ENCODE data around the gene COG7. TPM values are rescaled to one million over a fixed set of nuclear protein-coding genes. Genes with fewer than 3 reads are reported as not detected.

The COG7 gene
- total and polyA plus RNA-seq, 2 of the 13 experiments (the other 11 are each of a cell fraction or from before 2014, with no cell fraction given): 12.6 to 54.5 TPM

GRCh38 chr16:23348579-23349469, 104.2 kb downstream of the COG7 start (continued):
- TF ChIP-seq, protein P1, sequence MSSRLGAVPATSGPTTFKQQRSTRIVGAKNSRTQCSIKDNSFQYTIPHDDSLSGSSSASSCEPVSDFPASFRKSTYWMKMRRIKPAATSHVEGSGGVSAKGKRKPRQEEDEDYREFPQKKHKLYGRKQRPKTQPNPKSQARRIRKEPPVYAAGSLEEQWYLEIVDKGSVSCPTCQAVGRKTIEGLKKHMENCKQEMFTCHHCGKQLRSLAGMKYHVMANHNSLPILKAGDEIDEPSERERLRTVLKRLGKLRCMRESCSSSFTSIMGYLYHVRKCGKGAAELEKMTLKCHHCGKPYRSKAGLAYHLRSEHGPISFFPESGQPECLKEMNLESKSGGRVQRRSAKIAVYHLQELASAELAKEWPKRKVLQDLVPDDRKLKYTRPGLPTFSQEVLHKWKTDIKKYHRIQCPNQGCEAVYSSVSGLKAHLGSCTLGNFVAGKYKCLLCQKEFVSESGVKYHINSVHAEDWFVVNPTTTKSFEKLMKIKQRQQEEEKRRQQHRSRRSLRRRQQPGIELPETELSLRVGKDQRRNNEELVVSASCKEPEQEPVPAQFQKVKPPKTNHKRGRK (CRISPR knock-in tag; IDR thresholded peaks at IDR 0.05): peak; percentile 90
- TF ChIP-seq, protein P2, sequence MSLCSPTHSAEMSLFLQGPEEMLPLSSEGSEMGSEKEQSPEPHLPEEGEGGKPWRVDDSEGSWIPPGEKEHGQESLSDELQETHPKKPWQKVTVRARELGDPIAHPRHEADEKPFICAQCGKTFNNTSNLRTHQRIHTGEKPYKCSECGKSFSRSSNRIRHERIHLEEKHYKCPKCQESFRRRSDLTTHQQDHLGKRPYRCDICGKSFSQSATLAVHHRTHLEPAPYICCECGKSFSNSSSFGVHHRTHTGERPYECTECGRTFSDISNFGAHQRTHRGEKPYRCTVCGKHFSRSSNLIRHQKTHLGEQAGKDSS (CRISPR knock-in tag; IDR thresholded peaks at IDR 0.05; ENCODE audit: borderline replicate concordance, low read depth): no peak
- no peak for TF ChIP-seq ZNF468 (CRISPR knock-in tag; IDR thresholded peaks at IDR 0.05)
- no peak for TF ChIP-seq AGO2 (optimal IDR thresholded peaks at IDR 0.05; ENCODE audit: low read depth, low read length)
- no peak for TF ChIP-seq PCBP2 (optimal IDR thresholded peaks at IDR 0.05; ENCODE audit: low read depth, low read length, poor library complexity, severe bottlenecking)
- TF ChIP-seq NFKB2 (CRISPR knock-in tag; IDR thresholded peaks at IDR 0.05; ENCODE audit: borderline replicate concordance): 0 out of 2 replicates have a peak, but pooled peaks have one; percentile 24
- TF ChIP-seq, protein P3, sequence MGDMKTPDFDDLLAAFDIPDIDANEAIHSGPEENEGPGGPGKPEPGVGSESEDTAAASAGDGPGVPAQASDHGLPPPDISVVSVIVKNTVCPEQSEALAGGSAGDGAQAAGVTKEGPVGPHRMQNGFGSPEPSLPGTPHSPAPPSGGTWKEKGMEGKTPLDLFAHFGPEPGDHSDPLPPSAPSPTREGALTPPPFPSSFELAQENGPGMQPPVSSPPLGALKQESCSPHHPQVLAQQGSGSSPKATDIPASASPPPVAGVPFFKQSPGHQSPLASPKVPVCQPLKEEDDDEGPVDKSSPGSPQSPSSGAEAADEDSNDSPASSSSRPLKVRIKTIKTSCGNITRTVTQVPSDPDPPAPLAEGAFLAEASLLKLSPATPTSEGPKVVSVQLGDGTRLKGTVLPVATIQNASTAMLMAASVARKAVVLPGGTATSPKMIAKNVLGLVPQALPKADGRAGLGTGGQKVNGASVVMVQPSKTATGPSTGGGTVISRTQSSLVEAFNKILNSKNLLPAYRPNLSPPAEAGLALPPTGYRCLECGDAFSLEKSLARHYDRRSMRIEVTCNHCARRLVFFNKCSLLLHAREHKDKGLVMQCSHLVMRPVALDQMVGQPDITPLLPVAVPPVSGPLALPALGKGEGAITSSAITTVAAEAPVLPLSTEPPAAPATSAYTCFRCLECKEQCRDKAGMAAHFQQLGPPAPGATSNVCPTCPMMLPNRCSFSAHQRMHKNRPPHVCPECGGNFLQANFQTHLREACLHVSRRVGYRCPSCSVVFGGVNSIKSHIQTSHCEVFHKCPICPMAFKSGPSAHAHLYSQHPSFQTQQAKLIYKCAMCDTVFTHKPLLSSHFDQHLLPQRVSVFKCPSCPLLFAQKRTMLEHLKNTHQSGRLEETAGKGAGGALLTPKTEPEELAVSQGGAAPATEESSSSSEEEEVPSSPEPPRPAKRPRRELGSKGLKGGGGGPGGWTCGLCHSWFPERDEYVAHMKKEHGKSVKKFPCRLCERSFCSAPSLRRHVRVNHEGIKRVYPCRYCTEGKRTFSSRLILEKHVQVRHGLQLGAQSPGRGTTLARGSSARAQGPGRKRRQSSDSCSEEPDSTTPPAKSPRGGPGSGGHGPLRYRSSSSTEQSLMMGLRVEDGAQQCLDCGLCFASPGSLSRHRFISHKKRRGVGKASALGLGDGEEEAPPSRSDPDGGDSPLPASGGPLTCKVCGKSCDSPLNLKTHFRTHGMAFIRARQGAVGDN (CRISPR knock-in tag; IDR thresholded peaks at IDR 0.05): 0 out of 2 replicates have a peak, but pooled peaks have one; percentile 8
- TF ChIP-seq, protein P4, sequence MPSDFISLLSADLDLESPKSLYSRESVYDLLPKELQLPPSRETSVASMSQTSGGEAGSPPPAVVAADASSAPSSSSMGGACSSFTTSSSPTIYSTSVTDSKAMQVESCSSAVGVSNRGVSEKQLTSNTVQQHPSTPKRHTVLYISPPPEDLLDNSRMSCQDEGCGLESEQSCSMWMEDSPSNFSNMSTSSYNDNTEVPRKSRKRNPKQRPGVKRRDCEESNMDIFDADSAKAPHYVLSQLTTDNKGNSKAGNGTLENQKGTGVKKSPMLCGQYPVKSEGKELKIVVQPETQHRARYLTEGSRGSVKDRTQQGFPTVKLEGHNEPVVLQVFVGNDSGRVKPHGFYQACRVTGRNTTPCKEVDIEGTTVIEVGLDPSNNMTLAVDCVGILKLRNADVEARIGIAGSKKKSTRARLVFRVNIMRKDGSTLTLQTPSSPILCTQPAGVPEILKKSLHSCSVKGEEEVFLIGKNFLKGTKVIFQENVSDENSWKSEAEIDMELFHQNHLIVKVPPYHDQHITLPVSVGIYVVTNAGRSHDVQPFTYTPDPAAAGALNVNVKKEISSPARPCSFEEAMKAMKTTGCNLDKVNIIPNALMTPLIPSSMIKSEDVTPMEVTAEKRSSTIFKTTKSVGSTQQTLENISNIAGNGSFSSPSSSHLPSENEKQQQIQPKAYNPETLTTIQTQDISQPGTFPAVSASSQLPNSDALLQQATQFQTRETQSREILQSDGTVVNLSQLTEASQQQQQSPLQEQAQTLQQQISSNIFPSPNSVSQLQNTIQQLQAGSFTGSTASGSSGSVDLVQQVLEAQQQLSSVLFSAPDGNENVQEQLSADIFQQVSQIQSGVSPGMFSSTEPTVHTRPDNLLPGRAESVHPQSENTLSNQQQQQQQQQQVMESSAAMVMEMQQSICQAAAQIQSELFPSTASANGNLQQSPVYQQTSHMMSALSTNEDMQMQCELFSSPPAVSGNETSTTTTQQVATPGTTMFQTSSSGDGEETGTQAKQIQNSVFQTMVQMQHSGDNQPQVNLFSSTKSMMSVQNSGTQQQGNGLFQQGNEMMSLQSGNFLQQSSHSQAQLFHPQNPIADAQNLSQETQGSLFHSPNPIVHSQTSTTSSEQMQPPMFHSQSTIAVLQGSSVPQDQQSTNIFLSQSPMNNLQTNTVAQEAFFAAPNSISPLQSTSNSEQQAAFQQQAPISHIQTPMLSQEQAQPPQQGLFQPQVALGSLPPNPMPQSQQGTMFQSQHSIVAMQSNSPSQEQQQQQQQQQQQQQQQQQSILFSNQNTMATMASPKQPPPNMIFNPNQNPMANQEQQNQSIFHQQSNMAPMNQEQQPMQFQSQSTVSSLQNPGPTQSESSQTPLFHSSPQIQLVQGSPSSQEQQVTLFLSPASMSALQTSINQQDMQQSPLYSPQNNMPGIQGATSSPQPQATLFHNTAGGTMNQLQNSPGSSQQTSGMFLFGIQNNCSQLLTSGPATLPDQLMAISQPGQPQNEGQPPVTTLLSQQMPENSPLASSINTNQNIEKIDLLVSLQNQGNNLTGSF (CRISPR knock-in tag; IDR thresholded peaks at IDR 0.05): no peak
- no peak; the same call in 1 of the 2 replicates for TF ChIP-seq ZNF225 (CRISPR knock-in tag; IDR thresholded peaks at IDR 0.05)
- TF ChIP-seq, protein P5, sequence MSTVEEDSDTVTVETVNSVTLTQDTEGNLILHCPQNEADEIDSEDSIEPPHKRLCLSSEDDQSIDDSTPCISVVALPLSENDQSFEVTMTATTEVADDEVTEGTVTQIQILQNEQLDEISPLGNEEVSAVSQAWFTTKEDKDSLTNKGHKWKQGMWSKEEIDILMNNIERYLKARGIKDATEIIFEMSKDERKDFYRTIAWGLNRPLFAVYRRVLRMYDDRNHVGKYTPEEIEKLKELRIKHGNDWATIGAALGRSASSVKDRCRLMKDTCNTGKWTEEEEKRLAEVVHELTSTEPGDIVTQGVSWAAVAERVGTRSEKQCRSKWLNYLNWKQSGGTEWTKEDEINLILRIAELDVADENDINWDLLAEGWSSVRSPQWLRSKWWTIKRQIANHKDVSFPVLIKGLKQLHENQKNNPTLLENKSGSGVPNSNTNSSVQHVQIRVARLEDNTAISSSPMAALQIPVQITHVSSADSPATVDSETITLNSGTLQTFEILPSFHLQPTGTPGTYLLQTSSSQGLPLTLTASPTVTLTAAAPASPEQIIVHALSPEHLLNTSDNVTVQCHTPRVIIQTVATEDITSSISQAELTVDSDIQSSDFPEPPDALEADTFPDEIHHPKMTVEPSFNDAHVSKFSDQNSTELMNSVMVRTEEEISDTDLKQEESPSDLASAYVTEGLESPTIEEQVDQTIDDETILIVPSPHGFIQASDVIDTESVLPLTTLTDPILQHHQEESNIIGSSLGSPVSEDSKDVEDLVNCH (CRISPR knock-in tag; IDR thresholded peaks at IDR 0.05): no peak

Measured in HepG2 (cell line).